ENCODE data around the gene MT1A. TPM values are rescaled to one million over a fixed set of nuclear protein-coding genes. Genes with fewer than 3 reads are reported as not detected.
A peak's percentile ranks its signal among the peaks of the same experiment; 100 is the strongest.
"Not testable (repeated sequence)": the region's sequence is repeated elsewhere in the genome, so short reads cannot be mapped to it uniquely, and the experiment has no call there.

Gene MT1A
- total RNA-seq, 1 experiment from 2014 or later, result not detected

GRCh38 chr16:56667581-56668571, 29.4 kb downstream of the MT1A start, which contains the start of gene MT1G:
TSS of gene MT1G (minus strand) at chr16:56668065. CDS start at chr16:56667993, 72 bp downstream.
- Mint-ChIP-seq H3K4me3 (ENCODE audit: low read depth, unreplicated experiment) (peak within 1 kb of the TSS; percentile 19), H3K9me3 (ENCODE audit: low read depth, unreplicated experiment) (no peaks in the 10 kb centered on the region), H3K4me1 (ENCODE audit: low read depth, unreplicated experiment) (no peaks in the 10 kb centered on the region), H3K36me3 (ENCODE audit: insufficient read depth, unreplicated experiment) (no peaks in the 10 kb centered on the region), H3K27me3 (ENCODE audit: unreplicated experiment) (peaks cover 100% of the 10 kb centered on the region), H3K27ac (ENCODE audit: unreplicated experiment) (no peak within 1 kb of the TSS)
- no peak for TF ChIP-seq CTCF (IDR thresholded peaks at IDR 0.05; ENCODE audit: unreplicated experiment)
- BruUV-seq (replicated peaks), result no TSS peak
- no peak for DNase-seq
- CTCF ChIA-PET, result interaction anchor here (0.8 kb wide), 1 partner anchor 8 kb away, joined by 3 read pairs; no protein-coding TSS in a partner anchor
- intact Hi-C loops (cut with micrococcal nuclease; ENCODE audit: unreplicated experiment), result no loop called here

- Mint-ChIP-seq H3K27ac (ENCODE audit: unreplicated experiment) (no peak within 1 kb of the TSS), H3K27me3 (ENCODE audit: unreplicated experiment) (peaks cover 100% of the 10 kb centered on the region), H3K9me3 (ENCODE audit: low read depth, unreplicated experiment) (no peaks in the 10 kb centered on the region), H3K4me3 (ENCODE audit: low read depth, unreplicated experiment) (no peak within 1 kb of the TSS), H3K4me1 (ENCODE audit: low read depth, unreplicated experiment) (no peaks in the 10 kb centered on the region), H3K36me3 (ENCODE audit: insufficient read depth, unreplicated experiment) (no peaks in the 10 kb centered on the region)
- no peak for DNase-seq
- no peak for TF ChIP-seq CTCF (IDR thresholded peaks at IDR 0.05; ENCODE audit: unreplicated experiment)
- BruUV-seq (replicated peaks), result no TSS peak
- CTCF ChIA-PET, result interaction anchor here (0.8 kb wide), 1 partner anchor 9 kb away, joined by 3 read pairs; no protein-coding TSS in a partner anchor
- intact Hi-C loops (cut with micrococcal nuclease; ENCODE audit: unreplicated experiment), result no loop called here
These were observed 30.8 kb downstream of the MT1A start, which contains the start of gene MT1H for GRCh38 chr16:56669005-56669839. TSS of gene MT1H (plus strand) at chr16:56669814. CDS start at chr16:56669885, 71 bp downstream.

- Mint-ChIP-seq H3K4me1 (ENCODE audit: low read depth, unreplicated experiment) (no peaks in the 10 kb centered on the region), H3K36me3 (ENCODE audit: insufficient read depth, unreplicated experiment) (no peaks in the 10 kb centered on the region), H3K9me3 (ENCODE audit: low read depth, unreplicated experiment) (no peaks in the 10 kb centered on the region), H3K27ac (ENCODE audit: unreplicated experiment) (no peak overlapping the region), H3K27me3 (ENCODE audit: unreplicated experiment) (peaks cover 100% of the 10 kb centered on the region), H3K4me3 (ENCODE audit: low read depth, unreplicated experiment) (no peak overlapping the region)
- no TSS peak for BruUV-seq (replicated peaks)
- no peak for TF ChIP-seq CTCF (IDR thresholded peaks at IDR 0.05; ENCODE audit: unreplicated experiment)
- DNase-seq, result no peak
- intact Hi-C loops (cut with micrococcal nuclease; ENCODE audit: unreplicated experiment), result no loop called here
- CTCF ChIA-PET, result no interaction called here
These were observed 31.6 kb downstream of the MT1A start for GRCh38 chr16:56669840-56670619.

GRCh38 chr16:56670620-56670934, 32.1 kb downstream of the MT1A start:
- no peak overlapping the region for H3K4me3 Mint-ChIP-seq (ENCODE audit: low read depth, unreplicated experiment)
- no peak for DNase-seq

GRCh38 chr16:56671691-56672090, 33.2 kb downstream of the MT1A start:
- intact Hi-C loops (cut with micrococcal nuclease; ENCODE audit: unreplicated experiment); H3K27ac Mint-ChIP-seq (ENCODE audit: unreplicated experiment); H3K4me3 Mint-ChIP-seq (ENCODE audit: low read depth, unreplicated experiment); H3K36me3 Mint-ChIP-seq (ENCODE audit: insufficient read depth, unreplicated experiment); BruUV-seq (replicated peaks); DNase-seq; H3K9me3 Mint-ChIP-seq (ENCODE audit: low read depth, unreplicated experiment); H3K4me1 Mint-ChIP-seq (ENCODE audit: low read depth, unreplicated experiment): not testable (repeated sequence)
- CTCF ChIA-PET, result interaction anchor here (1.2 kb wide), 1 partner anchor 71 kb away, joined by 6 read pairs; no protein-coding TSS in a partner anchor
- peaks cover 100% of the 10 kb centered on the region for H3K27me3 Mint-ChIP-seq (ENCODE audit: unreplicated experiment)

More at GRCh38 chr16:56670620-56670934, 32.1 kb downstream of the MT1A start:
- Mint-ChIP-seq H3K27ac (ENCODE audit: unreplicated experiment) (no peak overlapping the region), H3K27me3 (ENCODE audit: unreplicated experiment) (peaks cover 100% of the 10 kb centered on the region), H3K4me1 (ENCODE audit: low read depth, unreplicated experiment) (no peaks in the 10 kb centered on the region), H3K36me3 (ENCODE audit: insufficient read depth, unreplicated experiment) (no peaks in the 10 kb centered on the region), H3K9me3 (ENCODE audit: low read depth, unreplicated experiment) (no peaks in the 10 kb centered on the region)
- intact Hi-C loops (cut with micrococcal nuclease; ENCODE audit: unreplicated experiment), result no loop called here
- TF ChIP-seq CTCF (IDR thresholded peaks at IDR 0.05; ENCODE audit: unreplicated experiment), result no peak
- CTCF ChIA-PET, result no interaction called here
- BruUV-seq (replicated peaks), result no TSS peak

- BruUV-seq (replicated peaks); intact Hi-C loops (cut with micrococcal nuclease; ENCODE audit: unreplicated experiment); H3K4me1 Mint-ChIP-seq (ENCODE audit: low read depth, unreplicated experiment); DNase-seq; H3K36me3 Mint-ChIP-seq (ENCODE audit: insufficient read depth, unreplicated experiment); H3K9me3 Mint-ChIP-seq (ENCODE audit: low read depth, unreplicated experiment); H3K4me3 Mint-ChIP-seq (ENCODE audit: low read depth, unreplicated experiment); H3K27ac Mint-ChIP-seq (ENCODE audit: unreplicated experiment): not testable (repeated sequence)
- CTCF ChIA-PET, result interaction anchor here (1.2 kb wide), 1 partner anchor 71 kb away, joined by 6 read pairs; no protein-coding TSS in a partner anchor
- peaks cover 100% of the 10 kb centered on the region for H3K27me3 Mint-ChIP-seq (ENCODE audit: unreplicated experiment)
These were observed 33.7 kb downstream of the MT1A start for GRCh38 chr16:56672171-56672570.
